Tibial nerve (tissue), 4 donors: ENCODE measurements around the gene SUCLG1.

Experiments
- EP300 ChIP-seq, 2 donors: sonication (generic); formaldehyde crosslinking; IDR thresholded peaks; one replicate each; pipeline ENCODE4 v1.6.1; 2017; ENCODE audit warnings: antibody characterized with exemption in 2 of 2, mild to moderate bottlenecking in 1 of 2
- TF ChIP-seq, protein P1 (sequence below), 5 experiments: fragments of 200-600 bp in 3 of 5; fragments of 450-650 bp in 2 of 5; sonication (generic) in 3 of 5; IDR thresholded peaks; one replicate each; pipeline ENCODE4 v1.5.1; 2016 to 2019; ENCODE audit warnings: antibody characterized with exemption in 5 of 5, mild to moderate bottlenecking in 3 of 5, moderate library complexity in 2 of 5

- no peak for TF ChIP-seq EP300 (IDR thresholded peaks at IDR 0.05)
- TF ChIP-seq, protein P1, sequence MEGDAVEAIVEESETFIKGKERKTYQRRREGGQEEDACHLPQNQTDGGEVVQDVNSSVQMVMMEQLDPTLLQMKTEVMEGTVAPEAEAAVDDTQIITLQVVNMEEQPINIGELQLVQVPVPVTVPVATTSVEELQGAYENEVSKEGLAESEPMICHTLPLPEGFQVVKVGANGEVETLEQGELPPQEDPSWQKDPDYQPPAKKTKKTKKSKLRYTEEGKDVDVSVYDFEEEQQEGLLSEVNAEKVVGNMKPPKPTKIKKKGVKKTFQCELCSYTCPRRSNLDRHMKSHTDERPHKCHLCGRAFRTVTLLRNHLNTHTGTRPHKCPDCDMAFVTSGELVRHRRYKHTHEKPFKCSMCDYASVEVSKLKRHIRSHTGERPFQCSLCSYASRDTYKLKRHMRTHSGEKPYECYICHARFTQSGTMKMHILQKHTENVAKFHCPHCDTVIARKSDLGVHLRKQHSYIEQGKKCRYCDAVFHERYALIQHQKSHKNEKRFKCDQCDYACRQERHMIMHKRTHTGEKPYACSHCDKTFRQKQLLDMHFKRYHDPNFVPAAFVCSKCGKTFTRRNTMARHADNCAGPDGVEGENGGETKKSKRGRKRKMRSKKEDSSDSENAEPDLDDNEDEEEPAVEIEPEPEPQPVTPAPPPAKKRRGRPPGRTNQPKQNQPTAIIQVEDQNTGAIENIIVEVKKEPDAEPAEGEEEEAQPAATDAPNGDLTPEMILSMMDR (IDR thresholded peaks at IDR 0.05), result no peak
Observed at GRCh38 chr2:84417453-84418145, 41.5 kb downstream of the SUCLG1 start.
